ENCODE data around the gene ZSCAN29. TPM values are rescaled to one million over a fixed set of nuclear protein-coding genes. Genes with fewer than 3 reads are reported as not detected.

The ZSCAN29 gene
- total RNA-seq, 1 donor, result 26.3 TPM

DNA sequence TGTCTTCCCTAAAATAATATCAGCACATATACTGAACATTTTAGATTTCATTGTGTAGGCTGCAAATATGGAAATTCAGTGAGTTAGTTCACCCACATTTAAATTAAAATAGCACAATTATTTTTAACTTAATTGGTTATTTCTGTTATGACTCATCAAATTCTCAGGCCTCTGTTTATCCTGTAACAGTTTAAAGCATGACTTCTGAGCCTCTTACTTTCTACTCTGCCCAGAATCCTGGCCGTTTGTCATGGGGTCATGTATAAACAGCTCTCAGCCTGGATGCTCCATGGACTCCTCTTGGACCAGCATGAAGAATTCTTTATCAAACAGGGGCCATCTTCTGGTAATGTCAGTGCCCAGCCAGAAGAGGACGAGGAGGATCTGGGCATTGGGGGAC, 12.2 kb upstream of the ZSCAN29 start:
- TF ChIP-seq, protein P1, sequence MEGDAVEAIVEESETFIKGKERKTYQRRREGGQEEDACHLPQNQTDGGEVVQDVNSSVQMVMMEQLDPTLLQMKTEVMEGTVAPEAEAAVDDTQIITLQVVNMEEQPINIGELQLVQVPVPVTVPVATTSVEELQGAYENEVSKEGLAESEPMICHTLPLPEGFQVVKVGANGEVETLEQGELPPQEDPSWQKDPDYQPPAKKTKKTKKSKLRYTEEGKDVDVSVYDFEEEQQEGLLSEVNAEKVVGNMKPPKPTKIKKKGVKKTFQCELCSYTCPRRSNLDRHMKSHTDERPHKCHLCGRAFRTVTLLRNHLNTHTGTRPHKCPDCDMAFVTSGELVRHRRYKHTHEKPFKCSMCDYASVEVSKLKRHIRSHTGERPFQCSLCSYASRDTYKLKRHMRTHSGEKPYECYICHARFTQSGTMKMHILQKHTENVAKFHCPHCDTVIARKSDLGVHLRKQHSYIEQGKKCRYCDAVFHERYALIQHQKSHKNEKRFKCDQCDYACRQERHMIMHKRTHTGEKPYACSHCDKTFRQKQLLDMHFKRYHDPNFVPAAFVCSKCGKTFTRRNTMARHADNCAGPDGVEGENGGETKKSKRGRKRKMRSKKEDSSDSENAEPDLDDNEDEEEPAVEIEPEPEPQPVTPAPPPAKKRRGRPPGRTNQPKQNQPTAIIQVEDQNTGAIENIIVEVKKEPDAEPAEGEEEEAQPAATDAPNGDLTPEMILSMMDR (IDR thresholded peaks at IDR 0.05; ENCODE audit: insufficient read depth, low read depth, low read length), result no peak
- DNase-seq (ENCODE audit: low read depth), result peak; percentile 72
- H3K4me3 ChIP-seq (ENCODE audit: low read depth, low read length), result no peak overlapping the region

- DNase-seq (ENCODE audit: low read depth), result peak; percentile 14
- TF ChIP-seq, protein P1 (IDR thresholded peaks at IDR 0.05; ENCODE audit: insufficient read depth, low read depth, low read length), result no peak
- H3K4me3 ChIP-seq (ENCODE audit: low read depth, low read length), result no peak overlapping the region
Measured at GRCh38 chr15:43382310-43382709, 11.5 kb upstream of the ZSCAN29 start.

GRCh38 chr15:43378601-43379000, 7.8 kb upstream of the ZSCAN29 start:
- DNase-seq (ENCODE audit: low read depth), result no peak
- TF ChIP-seq, protein P1 (IDR thresholded peaks at IDR 0.05; ENCODE audit: insufficient read depth, low read depth, low read length), result no peak
- H3K4me3 ChIP-seq (ENCODE audit: low read depth, low read length), result no peak overlapping the region

- TF ChIP-seq, protein P1 (IDR thresholded peaks at IDR 0.05; ENCODE audit: insufficient read depth, low read depth, low read length), result peak; percentile 86
- DNase-seq (ENCODE audit: low read depth), result peak; percentile 29
- no peak overlapping the region for H3K4me3 ChIP-seq (ENCODE audit: low read depth, low read length)
Measured at GRCh38 chr15:43376017-43376705, 5.3 kb upstream of the ZSCAN29 start.

DNA sequence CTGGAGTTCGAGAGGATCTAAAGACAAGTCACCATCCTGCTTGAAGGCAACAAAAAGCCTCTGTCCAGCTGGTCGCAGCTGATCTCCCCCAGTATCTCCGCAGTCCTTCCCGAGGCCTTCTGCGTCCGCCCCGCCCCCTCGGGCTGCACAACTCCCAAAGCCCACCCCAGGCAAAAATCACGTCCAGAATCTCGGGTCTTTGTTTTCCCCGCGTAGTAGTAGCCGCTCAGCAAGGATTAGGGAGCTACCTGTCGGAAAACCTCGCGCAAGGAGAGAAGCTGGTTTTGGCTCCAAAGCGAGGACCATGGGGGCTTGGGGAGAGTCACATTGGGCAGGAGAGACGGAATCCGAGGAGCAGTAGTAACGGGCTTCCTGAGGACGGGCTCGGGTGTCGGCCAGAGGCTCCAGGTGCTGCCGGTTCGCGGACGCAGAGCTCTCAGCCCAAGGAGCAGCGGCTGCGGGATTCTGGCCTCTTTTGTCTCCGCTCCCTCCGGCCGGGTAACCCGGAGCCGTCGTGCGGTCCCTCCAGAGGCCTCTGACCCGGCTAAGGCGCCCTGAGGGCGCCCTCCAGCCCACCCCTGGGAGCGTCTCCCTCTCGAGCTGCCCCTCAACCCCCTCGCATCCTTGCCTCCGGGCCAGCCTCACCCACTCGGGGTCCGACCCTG, 401 bp downstream of the ZSCAN29 start:
- H3K4me3 ChIP-seq (ENCODE audit: low read depth, low read length), result peak overlapping the region; percentile 91
- peak; percentile 51 for DNase-seq (ENCODE audit: low read depth)
- TF ChIP-seq, protein P1 (IDR thresholded peaks at IDR 0.05; ENCODE audit: insufficient read depth, low read depth, low read length), result no peak

GRCh38 chr15:43361313-43361903, 9.4 kb downstream of the ZSCAN29 start:
- TF ChIP-seq, protein P1 (IDR thresholded peaks at IDR 0.05; ENCODE audit: insufficient read depth, low read depth, low read length), result no peak
- H3K4me3 ChIP-seq (ENCODE audit: low read depth, low read length), result no peak overlapping the region
- DNase-seq (ENCODE audit: low read depth), result no peak
